Measurements from ENCODE around the gene ZNF785. TPM values are rescaled to one million over a fixed set of nuclear protein-coding genes. Genes with fewer than 3 reads are reported as not detected.

Gene ZNF785
- total and polyA plus RNA-seq, 2 of the 13 experiments (the other 11 are each of a cell fraction or from before 2014, with no cell fraction given) = 0.01 TPM; not detected in 1

GRCh38 chr16:30557957-30558788 is 27.3 kb downstream of the ZNF785 start, which contains the start of gene ZNF764 (continued):
- TF ChIP-seq AGO2 (optimal IDR thresholded peaks at IDR 0.05; ENCODE audit: low read depth, low read length) (peak; percentile 96), DR1 (CRISPR knock-in tag; IDR thresholded peaks at IDR 0.05) (peak; percentile 93), CREM (IDR thresholded peaks at IDR 0.05) (peak; percentile 90), CREM (CRISPR knock-in tag; IDR thresholded peaks at IDR 0.05) (no peak), ZGPAT (CRISPR knock-in tag; IDR thresholded peaks at IDR 0.05) (peak; percentile 95), TCF7 (IDR thresholded peaks at IDR 0.05; ENCODE audit: low read depth) (0 out of 2 replicates have a peak, but pooled peaks have one; percentile 12), FOXJ3 (CRISPR knock-in tag; IDR thresholded peaks at IDR 0.05; ENCODE audit: borderline replicate concordance) (0 out of 2 replicates have a peak, but pooled peaks have one; percentile 61), HNRNPUL1 (IDR thresholded peaks at IDR 0.05; ENCODE audit: low read depth, low read length) (no peak), IRX3 (CRISPR knock-in tag; IDR thresholded peaks at IDR 0.05; ENCODE audit: borderline replicate concordance, low read depth) (no peak; the same call in 1 of the 2 replicates), ZMAT5 (CRISPR knock-in tag; IDR thresholded peaks at IDR 0.05; ENCODE audit: borderline replicate concordance, low read depth) (no peak), ZFYVE20 (CRISPR knock-in tag; IDR thresholded peaks at IDR 0.05; ENCODE audit: borderline replicate concordance, low read depth) (no peak), CCAR2 (optimal IDR thresholded peaks at IDR 0.05; ENCODE audit: low read depth, low read length) (no peak), ARID5B (CRISPR knock-in tag; IDR thresholded peaks at IDR 0.05) (peak; percentile 54), USF2 (IDR thresholded peaks at IDR 0.05; ENCODE audit: low read depth, low read length) (no peak), USF2 (CRISPR knock-in tag; IDR thresholded peaks at IDR 0.05; ENCODE audit: borderline replicate concordance) (peak; percentile 55; the same call in 1 of the 2 replicates), MIXL1 (CRISPR knock-in tag; IDR thresholded peaks at IDR 0.05) (peak; percentile 57), CHD4 (IDR thresholded peaks at IDR 0.05; ENCODE audit: borderline replicate concordance, low read length) (no peak)
